HEK293 (cell line): ENCODE measurements around the gene SLBP.

Experiments
- CTCF ChIA-PET: fragments of 350-600 bp; formaldehyde crosslinking; extraction: SDS; loops from one replicate; lab custom pipeline; 2021; ENCODE audit warnings: antibody characterized with exemption; lab: Yijun Ruan, JAX
- POLR2A ChIA-PET: fragments of 300-600 bp; formaldehyde crosslinking; extraction: SDS; loops from one replicate; lab custom pipeline; 2020; ENCODE audit warnings: antibody characterized with exemption, inconsistent platforms; lab: Yijun Ruan, JAX
- H3K27ac ChIP-seq: fragments of 200-500 bp; sonication (Bioruptor generic); 2 replicates; pipeline ENCODE4 v1.5.1; 2014; ENCODE audit warnings: low read depth, low read length, control low read depth, inconsistent platforms; ENCODE audit errors: extremely low read depth
- H3K36me3 ChIP-seq, 2 experiments: fragments of 200-500 bp in 1 of 2; sonication (Bioruptor generic) in 1 of 2; 1 replicate in 1 of 2; 2 replicates in 1 of 2; pipeline ENCODE4 v1.5.1; 2014 to 2017; ENCODE audit warnings: inconsistent platforms in 2 of 2, low read length in 2 of 2; ENCODE audit not compliant: control insufficient read depth in 2 of 2, insufficient read depth in 1 of 2
- H3K4me1 ChIP-seq: fragments of 200-500 bp; sonication (Bioruptor generic); 2 replicates; pipeline ENCODE4 v1.5.1; 2014; ENCODE audit warnings: mild to moderate bottlenecking, low read length, inconsistent platforms; ENCODE audit not compliant: control insufficient read depth, insufficient read depth
- H3K4me3 ChIP-seq: 2 replicates; pipeline ENCODE4 v1.5.1; 2011; ENCODE audit warnings: low read depth, mild to moderate bottlenecking, control low read depth, low read length, moderate library complexity
- H3K9me3 ChIP-seq: fragments of 200-500 bp; sonication (Bioruptor generic); 2 replicates; pipeline ENCODE4 v1.5.1; 2014; ENCODE audit warnings: low read depth, low read length, inconsistent platforms; ENCODE audit not compliant: control insufficient read depth, insufficient read depth
- BCL11A ChIP-seq: fragments of 450-650 bp; formaldehyde crosslinking; IDR thresholded peaks from 2 replicates; pipeline ENCODE4 v1.5.1; 2016; ENCODE audit warnings: low read depth, missing biosample characterization, missing genetic modification characterization
- GFI1B ChIP-seq: fragments of 450-650 bp; formaldehyde crosslinking; IDR thresholded peaks from 2 replicates; pipeline ENCODE4 v1.5.1; 2016; ENCODE audit warnings: missing biosample characterization, missing genetic modification characterization
- REPIN1 ChIP-seq: fragments of 450-650 bp; formaldehyde crosslinking; IDR thresholded peaks from 2 replicates; pipeline ENCODE4 v1.5.1; 2017; ENCODE audit warnings: missing biosample characterization, missing genetic modification characterization, low read depth
- SALL2 ChIP-seq: fragments of 450-650 bp; formaldehyde crosslinking; IDR thresholded peaks from 2 replicates; pipeline ENCODE4 v1.5.0; 2017; ENCODE audit warnings: missing biosample characterization, mild to moderate bottlenecking, missing genetic modification characterization, borderline replicate concordance
- ZFHX2 ChIP-seq: fragments of 450-650 bp; formaldehyde crosslinking; conservative IDR thresholded peaks from 2 replicates; pipeline ENCODE4 v1.5.1; 2016; ENCODE audit warnings: missing biosample characterization, missing genetic modification characterization
- ZNF114 ChIP-seq: fragments of 450-650 bp; formaldehyde crosslinking; IDR thresholded peaks from 2 replicates; pipeline ENCODE4 v1.5.0; 2017; ENCODE audit warnings: missing biosample characterization, missing genetic modification characterization
- ZNF132 ChIP-seq: fragments of 450-650 bp; formaldehyde crosslinking; IDR thresholded peaks from 2 replicates; pipeline ENCODE4 v1.5.1; 2017; ENCODE audit warnings: missing biosample characterization, missing genetic modification characterization, borderline replicate concordance
- ZNF155 ChIP-seq: fragments of 450-650 bp; formaldehyde crosslinking; IDR thresholded peaks from 2 replicates; pipeline ENCODE4 v1.5.1; 2016; ENCODE audit warnings: missing biosample characterization, missing genetic modification characterization
- ZNF2 ChIP-seq: fragments of 450-650 bp; formaldehyde crosslinking; IDR thresholded peaks from 2 replicates; pipeline ENCODE4 v1.5.1; 2016; ENCODE audit warnings: missing biosample characterization, missing genetic modification characterization
- ZNF221 ChIP-seq: fragments of 450-650 bp; formaldehyde crosslinking; IDR thresholded peaks from 2 replicates; pipeline ENCODE4 v1.5.1; 2017; ENCODE audit warnings: missing biosample characterization, missing genetic modification characterization, borderline replicate concordance
- ZNF274 ChIP-seq, 2 experiments: fragments of 200-500 bp in 1 of 2; fragments of 450-650 bp in 1 of 2; sonication (Bioruptor generic) in 1 of 2; formaldehyde crosslinking in 1 of 2; IDR thresholded peaks; 2 replicates each; pipeline versions ENCODE4 v1.5.1 to v1.6.1; 2014 to 2016; ENCODE audit warnings: borderline replicate concordance in 1 of 2, inconsistent platforms in 1 of 2, low read length in 1 of 2, missing biosample characterization in 1 of 2, missing genetic modification characterization in 1 of 2
- ZNF350 ChIP-seq: fragments of 450-650 bp; formaldehyde crosslinking; IDR thresholded peaks from 2 replicates; pipeline ENCODE4 v1.5.0; 2017; ENCODE audit warnings: missing biosample characterization, mild to moderate bottlenecking, missing genetic modification characterization
- ZNF473 ChIP-seq: fragments of 450-650 bp; formaldehyde crosslinking; IDR thresholded peaks from 2 replicates; pipeline ENCODE4 v1.5.1; 2017; ENCODE audit warnings: missing biosample characterization, missing genetic modification characterization
- ZNF48 ChIP-seq: fragments of 450-650 bp; formaldehyde crosslinking; IDR thresholded peaks from 2 replicates; pipeline ENCODE4 v1.5.1; 2016; ENCODE audit warnings: missing biosample characterization, missing genetic modification characterization
- ZNF548 ChIP-seq: fragments of 450-650 bp; formaldehyde crosslinking; IDR thresholded peaks from 2 replicates; pipeline ENCODE4 v1.5.1; 2016; ENCODE audit warnings: missing biosample characterization, missing genetic modification characterization
- ZNF555 ChIP-seq: fragments of 450-650 bp; formaldehyde crosslinking; conservative IDR thresholded peaks from 2 replicates; pipeline ENCODE4 v1.5.1; 2017; ENCODE audit warnings: missing biosample characterization, mild to moderate bottlenecking, missing genetic modification characterization, inconsistent platforms
- ZNF660 ChIP-seq: fragments of 450-650 bp; IDR thresholded peaks from 2 replicates; pipeline ENCODE4 v1.5.1; 2018; ENCODE audit warnings: missing biosample characterization, mild to moderate bottlenecking, missing genetic modification characterization
- ZNF701 ChIP-seq: fragments of 450-650 bp; formaldehyde crosslinking; IDR thresholded peaks from 2 replicates; pipeline ENCODE4 v1.5.1; 2016; ENCODE audit warnings: missing biosample characterization, missing genetic modification characterization
- TF ChIP-seq, protein P1 (sequence below): fragments of 450-650 bp; formaldehyde crosslinking; IDR thresholded peaks from 2 replicates; pipeline ENCODE4 v1.5.1; 2016; ENCODE audit warnings: missing biosample characterization, missing genetic modification characterization
- TF ChIP-seq, protein P2 (sequence below): fragments of 450-650 bp; formaldehyde crosslinking; IDR thresholded peaks from 2 replicates; pipeline ENCODE4 v1.5.1; 2016; ENCODE audit warnings: missing biosample characterization, missing genetic modification characterization
- TF ChIP-seq, protein P3 (sequence below): fragments of 450-650 bp; formaldehyde crosslinking; IDR thresholded peaks from 2 replicates; pipeline ENCODE4 v1.5.1; 2016; ENCODE audit warnings: missing biosample characterization, missing genetic modification characterization

SLBP gene

DNA sequence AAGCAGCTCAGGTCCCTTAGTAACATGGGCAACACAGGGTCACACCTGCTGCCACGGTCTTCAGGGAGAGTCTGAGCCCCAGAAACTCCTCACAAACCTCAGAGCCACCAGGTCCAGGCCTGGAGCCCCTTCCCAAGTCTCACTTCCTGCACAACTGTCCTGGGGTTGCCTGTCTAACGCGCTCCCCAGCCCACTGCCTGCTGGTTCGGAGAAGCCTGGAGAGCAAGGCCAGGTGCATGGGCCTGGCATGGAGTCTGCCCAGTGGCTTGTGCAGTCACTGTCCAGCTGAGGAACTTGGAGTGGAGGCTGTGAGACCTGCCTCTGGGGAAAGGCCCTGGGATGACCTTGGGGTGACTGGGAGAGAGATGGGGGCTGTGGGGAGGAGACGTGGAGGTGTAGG lies 56.0 kb downstream of the SLBP start:
- CTCF ChIA-PET = no interaction called here
- POLR2A ChIA-PET = no interaction called here
- H3K4me1 ChIP-seq = no peaks in the 10 kb centered on the region
- no peak overlapping the region for H3K27ac ChIP-seq
- TF ChIP-seq ZNF548 (tag by site-specific recombination) (no peak), BCL11A (tag by site-specific recombination) (no peak), ZNF660 (tag by site-specific recombination) (no peak), SALL2 (tag by site-specific recombination) (no peak), ZNF114 (tag by site-specific recombination) (no peak), GFI1B (tag by site-specific recombination) (no peak), ZNF155 (no peak)
- TF ChIP-seq, all 188 proteins: peak for 0
- no peaks in the 10 kb centered on the region for H3K9me3 ChIP-seq
- no peak overlapping the region for H3K4me3 ChIP-seq
- no peaks in the 10 kb centered on the region for H3K36me3 ChIP-seq

DNA sequence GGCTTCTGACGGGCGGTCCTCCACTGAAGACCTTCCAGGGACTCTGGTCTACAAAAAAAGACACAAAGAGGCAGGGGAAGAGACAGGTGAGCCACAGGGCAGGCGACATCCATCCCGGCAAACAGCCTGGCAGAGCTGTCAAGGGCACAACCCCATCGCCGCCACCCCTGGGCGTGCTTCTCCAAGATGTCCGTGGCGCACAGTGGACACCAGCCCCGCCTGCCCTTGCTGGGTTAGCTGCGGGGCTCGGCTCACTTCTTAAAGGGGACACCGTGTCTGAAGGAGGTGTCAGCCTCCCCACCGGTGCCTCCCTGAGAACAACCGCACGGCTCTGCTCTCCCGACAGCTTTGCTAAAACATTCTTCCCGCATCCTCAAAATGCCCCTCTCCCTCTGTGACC lies 56.4 kb downstream of the SLBP start:
- POLR2A ChIA-PET = no interaction called here
- CTCF ChIA-PET = no interaction called here
- H3K4me1 ChIP-seq = no peaks in the 10 kb centered on the region
- H3K36me3 ChIP-seq = no peaks in the 10 kb centered on the region
- H3K9me3 ChIP-seq = no peaks in the 10 kb centered on the region
- no peak overlapping the region for H3K27ac ChIP-seq
- H3K4me3 ChIP-seq = no peak overlapping the region
- TF ChIP-seq ZNF473 (tag by site-specific recombination) (no peak), ZNF132 (no peak), ZNF48 (tag by site-specific recombination) (no peak), ZNF701 (tag by site-specific recombination) (no peak), ZNF555 (tag by site-specific recombination) (no peak), ZNF274 (IDR thresholded peaks at IDR 0.05; ENCODE audit: low read length) (no peak), ZNF274 (tag by site-specific recombination; IDR thresholded peaks at IDR 0.05; ENCODE audit: borderline replicate concordance) (no peak), ZNF350 (tag by site-specific recombination) (no peak), ZNF2 (tag by site-specific recombination) (no peak), ZFHX2 (tag by site-specific recombination) (no peak), ZNF221 (tag by site-specific recombination) (no peak), REPIN1 (tag by site-specific recombination) (no peak)
- TF ChIP-seq, protein P1, sequence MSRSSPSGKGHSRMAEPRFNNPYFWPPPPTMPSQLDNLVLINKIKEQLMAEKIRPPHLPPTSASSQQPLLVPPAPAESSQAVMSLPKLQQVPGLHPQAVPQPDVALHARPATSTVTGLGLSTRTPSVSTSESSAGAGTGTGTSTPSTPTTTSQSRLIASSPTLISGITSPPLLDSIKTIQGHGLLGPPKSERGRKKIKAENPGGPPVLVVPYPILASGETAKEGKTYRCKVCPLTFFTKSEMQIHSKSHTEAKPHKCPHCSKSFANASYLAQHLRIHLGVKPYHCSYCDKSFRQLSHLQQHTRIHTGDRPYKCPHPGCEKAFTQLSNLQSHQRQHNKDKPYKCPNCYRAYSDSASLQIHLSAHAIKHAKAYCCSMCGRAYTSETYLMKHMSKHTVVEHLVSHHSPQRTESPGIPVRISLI (tag by site-specific recombination) = no peak
- TF ChIP-seq, protein P2, sequence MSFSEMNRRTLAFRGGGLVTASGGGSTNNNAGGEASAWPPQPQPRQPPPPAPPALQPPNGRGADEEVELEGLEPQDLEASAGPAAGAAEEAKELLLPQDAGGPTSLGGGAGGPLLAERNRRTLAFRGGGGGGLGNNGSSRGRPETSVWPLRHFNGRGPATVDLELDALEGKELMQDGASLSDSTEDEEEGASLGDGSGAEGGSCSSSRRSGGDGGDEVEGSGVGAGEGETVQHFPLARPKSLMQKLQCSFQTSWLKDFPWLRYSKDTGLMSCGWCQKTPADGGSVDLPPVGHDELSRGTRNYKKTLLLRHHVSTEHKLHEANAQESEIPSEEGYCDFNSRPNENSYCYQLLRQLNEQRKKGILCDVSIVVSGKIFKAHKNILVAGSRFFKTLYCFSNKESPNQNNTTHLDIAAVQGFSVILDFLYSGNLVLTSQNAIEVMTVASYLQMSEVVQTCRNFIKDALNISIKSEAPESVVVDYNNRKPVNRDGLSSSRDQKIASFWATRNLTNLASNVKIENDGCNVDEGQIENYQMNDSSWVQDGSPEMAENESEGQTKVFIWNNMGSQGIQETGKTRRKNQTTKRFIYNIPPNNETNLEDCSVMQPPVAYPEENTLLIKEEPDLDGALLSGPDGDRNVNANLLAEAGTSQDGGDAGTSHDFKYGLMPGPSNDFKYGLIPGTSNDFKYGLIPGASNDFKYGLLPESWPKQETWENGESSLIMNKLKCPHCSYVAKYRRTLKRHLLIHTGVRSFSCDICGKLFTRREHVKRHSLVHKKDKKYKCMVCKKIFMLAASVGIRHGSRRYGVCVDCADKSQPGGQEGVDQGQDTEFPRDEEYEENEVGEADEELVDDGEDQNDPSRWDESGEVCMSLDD (tag by site-specific recombination) = no peak
- TF ChIP-seq, protein P3, sequence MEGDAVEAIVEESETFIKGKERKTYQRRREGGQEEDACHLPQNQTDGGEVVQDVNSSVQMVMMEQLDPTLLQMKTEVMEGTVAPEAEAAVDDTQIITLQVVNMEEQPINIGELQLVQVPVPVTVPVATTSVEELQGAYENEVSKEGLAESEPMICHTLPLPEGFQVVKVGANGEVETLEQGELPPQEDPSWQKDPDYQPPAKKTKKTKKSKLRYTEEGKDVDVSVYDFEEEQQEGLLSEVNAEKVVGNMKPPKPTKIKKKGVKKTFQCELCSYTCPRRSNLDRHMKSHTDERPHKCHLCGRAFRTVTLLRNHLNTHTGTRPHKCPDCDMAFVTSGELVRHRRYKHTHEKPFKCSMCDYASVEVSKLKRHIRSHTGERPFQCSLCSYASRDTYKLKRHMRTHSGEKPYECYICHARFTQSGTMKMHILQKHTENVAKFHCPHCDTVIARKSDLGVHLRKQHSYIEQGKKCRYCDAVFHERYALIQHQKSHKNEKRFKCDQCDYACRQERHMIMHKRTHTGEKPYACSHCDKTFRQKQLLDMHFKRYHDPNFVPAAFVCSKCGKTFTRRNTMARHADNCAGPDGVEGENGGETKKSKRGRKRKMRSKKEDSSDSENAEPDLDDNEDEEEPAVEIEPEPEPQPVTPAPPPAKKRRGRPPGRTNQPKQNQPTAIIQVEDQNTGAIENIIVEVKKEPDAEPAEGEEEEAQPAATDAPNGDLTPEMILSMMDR (tag by site-specific recombination) = no peak
